Endothelial cell of umbilical vein (primary cell): Measurements from ENCODE around the gene DHX34. TPM values are rescaled to one million over a fixed set of nuclear protein-coding genes. Genes with fewer than 3 reads are reported as not detected.

Experiments used
- BruUV-seq: library from RNA; stranded (reverse); fragments of 400-500 nt; replicated peaks from 2 replicates; lab custom pipeline; 2021; lab: Mats Ljungman, UMichigan
- CTCF ChIA-PET: fragments of 300-600, 350-600 bp; sonication (Branson Sonifier 250); formaldehyde crosslinking; loops from one replicate; lab custom pipeline; 2021; ENCODE audit warnings: antibody characterized with exemption, inconsistent platforms; lab: Charles Lee
- POLR2A ChIA-PET: fragments of 300-600, 350-600 bp; sonication (Branson Sonifier 250); formaldehyde crosslinking; loops from one replicate; lab custom pipeline; 2021; ENCODE audit warnings: antibody characterized with exemption, inconsistent platforms; lab: Charles Lee
- DNase-seq: peaks from one replicate; pipeline ENCODE4 v3.0.0-alpha.2; 2011; ENCODE audit warnings: low read depth, low spot score
- FAIRE-seq: peaks from 2 replicates; lab custom pipeline; 2011; peaks lifted over from hg19 to GRCh38; lab: Jason Lieb, UNC
- H2AFZ ChIP-seq: 2 replicates; pipeline ENCODE4 v1.6.0; 2012; ENCODE audit warnings: low read depth, low read length, control low read depth, inconsistent platforms
- H3K27ac ChIP-seq: 2 replicates; pipeline ENCODE4 v1.5.1; 2011; ENCODE audit warnings: low read depth, mild to moderate bottlenecking, control low read depth, low read length, moderate library complexity; ENCODE audit not compliant: insufficient read depth
- H3K27me3 ChIP-seq, 2 experiments: 2 replicates each; pipeline versions ENCODE4 v1.6.0 to v1.6.1; 2011; ENCODE audit warnings: low read length in 2 of 2, mixed read lengths in 1 of 2; ENCODE audit not compliant: control insufficient read depth in 2 of 2, insufficient read depth in 2 of 2
- H3K36me3 ChIP-seq, 2 experiments: 2 replicates in 1 of 2; 3 replicates in 1 of 2; pipeline ENCODE4 v1.5.1; 2011; ENCODE audit warnings: low read length in 2 of 2, mild to moderate bottlenecking in 1 of 2, moderate library complexity in 1 of 2; ENCODE audit not compliant: control insufficient read depth in 2 of 2, insufficient read depth in 2 of 2; ENCODE audit errors: extremely low read depth in 1 of 2
- H3K4me1 ChIP-seq: 3 replicates; pipeline ENCODE4 v1.5.1; 2011; ENCODE audit warnings: mild to moderate bottlenecking, low read length; ENCODE audit not compliant: control insufficient read depth, insufficient read depth; ENCODE audit errors: extremely low read depth
- H3K4me2 ChIP-seq: 2 replicates; pipeline ENCODE4 v1.6.1; 2011; ENCODE audit warnings: low read length, control low read depth, mixed read lengths; ENCODE audit not compliant: insufficient read depth
- H3K4me3 ChIP-seq, 3 experiments: fragments of 200-600 bp in 1 of 3; sonication (generic), shearing (Covaris generic) in 1 of 3; replicated peaks in 1 of 3; 2 replicates each; pipeline ENCODE4 v1.5.1; 2011 to 2016; ENCODE audit warnings: control low read depth in 3 of 3, low read length in 3 of 3, mild to moderate bottlenecking in 2 of 3, inconsistent platforms in 1 of 3, low read depth in 1 of 3, moderate library complexity in 1 of 3; ENCODE audit not compliant: insufficient read depth in 1 of 3
- H3K79me2 ChIP-seq: 2 replicates; pipeline ENCODE4 v1.6.0; 2012; ENCODE audit warnings: low read length, inconsistent platforms; ENCODE audit not compliant: control insufficient read depth, insufficient read depth
- H3K9ac ChIP-seq: replicated peaks from 2 replicates; pipeline ENCODE3; 2011; ENCODE audit warnings: low read length, control low read depth; ENCODE audit not compliant: insufficient read depth; ENCODE audit errors: extremely low read depth
- H3K9me1 ChIP-seq: replicated peaks from 3 replicates; pipeline ENCODE4 v1.6.0; 2011; ENCODE audit warnings: mild to moderate bottlenecking, low read length; ENCODE audit not compliant: control insufficient read depth, insufficient read depth; ENCODE audit errors: extremely low read depth
- H3K9me3 ChIP-seq: replicated peaks from 2 replicates; pipeline ENCODE4 v1.5.1; 2012; ENCODE audit warnings: low read length, inconsistent platforms; ENCODE audit not compliant: control insufficient read depth, insufficient read depth
- H4K20me1 ChIP-seq: replicated peaks from 2 replicates; pipeline ENCODE3; 2011; ENCODE audit warnings: mild to moderate bottlenecking, low read length; ENCODE audit not compliant: control insufficient read depth, insufficient read depth; ENCODE audit errors: extremely low read depth
- CTCF ChIP-seq, 2 donors: IDR thresholded peaks; 1 replicate in 1 of 2; 2 replicates in 1 of 2; pipeline ENCODE4 v1.5.1; 2011; ENCODE audit warnings: low read length in 2 of 2, mild to moderate bottlenecking in 2 of 2, moderate library complexity in 2 of 2, control low read depth in 1 of 2, inconsistent platforms in 1 of 2, low read depth in 1 of 2; ENCODE audit not compliant: insufficient read depth in 1 of 2; ENCODE audit errors: extremely low read depth in 1 of 2
- EZH2 ChIP-seq: IDR thresholded peaks from 2 replicates; pipeline ENCODE4 v1.6.1; 2012; ENCODE audit warnings: borderline replicate concordance, low read depth, mild to moderate bottlenecking, moderate library complexity, low read length, inconsistent platforms; ENCODE audit not compliant: severe bottlenecking
- FOS ChIP-seq: IDR thresholded peaks from 2 replicates; pipeline ENCODE4 v1.6.1; 2011; ENCODE audit warnings: mild to moderate bottlenecking, low read length, moderate library complexity, borderline replicate concordance; ENCODE audit not compliant: insufficient read depth
- GATA2 ChIP-seq: IDR thresholded peaks from 2 replicates; pipeline ENCODE4 v1.7.0; 2011; ENCODE audit warnings: low read depth, mild to moderate bottlenecking, moderate library complexity, mixed read lengths, low read length; ENCODE audit not compliant: insufficient read length, insufficient read depth
- JUN ChIP-seq: IDR thresholded peaks from 2 replicates; pipeline ENCODE4 v1.6.1; 2011; ENCODE audit warnings: borderline replicate concordance, low read depth; ENCODE audit not compliant: insufficient read length, insufficient read depth
- MAX ChIP-seq: IDR thresholded peaks from 2 replicates; pipeline ENCODE4 v1.6.1; 2011; ENCODE audit not compliant: insufficient read depth, insufficient read length
- MYC ChIP-seq: IDR thresholded peaks from one replicate; pipeline ENCODE4 v1.6.1; 2011; ENCODE audit warnings: mild to moderate bottlenecking, low read depth, low read length
- POLR2A ChIP-seq: IDR thresholded peaks from 2 replicates; pipeline ENCODE4 v1.6.1; 2012; ENCODE audit warnings: low read depth, mild to moderate bottlenecking, control low read depth, low read length
- POLR2AphosphoS5 ChIP-seq: IDR thresholded peaks from 2 replicates; pipeline ENCODE4 v1.6.1; 2012; ENCODE audit warnings: low read depth, mild to moderate bottlenecking, control low read depth, low read length, moderate library complexity; ENCODE audit not compliant: insufficient read depth
- dilution Hi-C: fragments of 300-500 bp; cut with MboI; formaldehyde crosslinking; loops from one replicate; pipeline ENCODE4 v1.15.0; 2019; ENCODE audit warnings: low sequenced_read_pairs; ENCODE audit not compliant: extremely low pct_ligation_motif_present
- intact Hi-C: fragments of 100-400 bp; cut with micrococcal nuclease; formaldehyde crosslinking; loops from one replicate; pipeline ENCODE4 v1.10.0; 2022
- polyA plus RNA-seq, 4 experiments: library from polyadenylated mRNA; depleted of rRNA in 3 of 4; stranded (reverse) in 3 of 4; unstranded in 1 of 4; fragments of >200 nt; gene quantifications; 2 replicates each; pipeline versions ENCODE4 v1.2.1 to v1.2.3, GENCODE V29; 2011 to 2012; ENCODE audit warnings: missing spikeins in 1 of 4
- total RNA-seq: library from RNA; stranded (reverse); gene quantifications from 2 replicates; pipeline ENCODE4 v1.2.3, GENCODE V29; 2021

Gene DHX34
- total and polyA plus RNA-seq, 2 donors (not counting 3 experiments of a cell fraction or from before 2014, with no cell fraction given), result 12.8 to 20.7 TPM

GRCh38 chr19:47316513-47316912 is 32.6 kb upstream of the DHX34 start:
- Histone ChIP-seq H3K27me3 (peaks cover 0 to 3% of the 10 kb centered on the region in 2 experiments), H3K9me3 (no peaks in the 10 kb centered on the region), H3K36me3 (no peaks in the 10 kb centered on the region), H3K9ac (no peak overlapping the region), H3K27ac (no peak overlapping the region), H4K20me1 (no peaks in the 10 kb centered on the region), H3K4me1 (no peaks in the 10 kb centered on the region), H2AFZ (no peak overlapping the region), H3K9me1 (no peaks in the 10 kb centered on the region), H3K4me2 (no peak overlapping the region), H3K79me2 (no peaks in the 10 kb centered on the region), H3K4me3 (no peak overlapping the region)
- dilution Hi-C loops (no loop called here), intact Hi-C loops (no loop called here)
- BruUV-seq, result no TSS peak
- TF ChIP-seq POLR2AphosphoS5 (no peak), MYC (no peak), POLR2A (no peak), EZH2 (no peak), GATA2 (no peak), FOS (no peak), CTCF (IDR thresholded peaks at IDR 0.05; ENCODE audit: extremely low read depth in 1 of 2, insufficient read depth in 1 of 2, low read depth in 1 of 2, low read length in 2 of 2) (no peak), JUN (no peak), MAX (no peak)
- FAIRE-seq (no peak), DNase-seq (no peak)
- CTCF ChIA-PET, result interaction anchor here (1.0 to 2.0 kb wide), 4 partner anchors 11 to 32 kb away, joined by 3 to 5 read pairs (median 4); partner anchors contain the start of gene DHX34
- POLR2A ChIA-PET, result interaction anchor here (1.3 kb wide), 1 partner anchor 32 kb away, joined by 3 read pairs; no protein-coding TSS in a partner anchor
